RWPE1 (cell line): ENCODE data around the gene IFNA17.

Experiments
- CTCF ChIA-PET: fragments of 350-600 bp; sonication (Branson Sonifier 250); formaldehyde crosslinking; extraction: SDS; loops from one replicate; lab custom pipeline; 2021; lab: Yijun Ruan, JAX
- POLR2A ChIA-PET: fragments of 400-600 bp; formaldehyde crosslinking; extraction: SDS; loops from one replicate; lab custom pipeline; 2020; ENCODE audit warnings: antibody characterized with exemption; ENCODE audit not compliant: low non-redundant PET; lab: Yijun Ruan, JAX
- DNase-seq: peaks from one replicate; pipeline ENCODE4 v3.0.0; 2012; ENCODE audit warnings: low spot score
- H3K27ac ChIP-seq: fragments of 450-650 bp; 2 replicates; pipeline ENCODE4 v1.5.1; 2017
- TF ChIP-seq, protein P1 (sequence below): fragments of 450-650 bp; conservative IDR thresholded peaks from 2 replicates; pipeline ENCODE4 v1.5.1; 2017; ENCODE audit warnings: low read depth, mild to moderate bottlenecking

The IFNA17 gene

DNA sequence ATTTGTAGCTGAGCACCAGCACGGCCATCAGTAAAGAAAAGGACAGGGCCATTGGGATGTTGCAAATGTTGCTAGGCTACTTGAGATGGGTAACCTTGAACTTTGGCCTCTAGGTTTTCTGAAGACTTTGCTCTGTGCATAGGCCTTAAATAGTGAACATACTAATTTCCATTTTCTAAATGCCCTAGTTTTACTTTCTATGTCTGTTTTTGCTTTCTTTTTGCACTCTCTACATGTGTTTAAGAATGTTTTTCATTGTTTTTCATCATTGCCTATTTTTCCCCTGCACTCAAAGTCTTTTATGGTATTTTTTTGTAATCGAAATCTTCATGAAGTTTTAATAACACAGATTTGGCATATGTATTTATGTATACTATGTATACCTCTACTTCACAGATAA lies at the start of gene IFNA17:
Gene IFNA17 (minus strand): TSS at position 101 of the 400 bp plus-strand sequence. CDS start 49 bp downstream, at position 52.
- POLR2A ChIA-PET = no interaction called here
- CTCF ChIA-PET = no interaction called here
- TF ChIP-seq, protein P1, sequence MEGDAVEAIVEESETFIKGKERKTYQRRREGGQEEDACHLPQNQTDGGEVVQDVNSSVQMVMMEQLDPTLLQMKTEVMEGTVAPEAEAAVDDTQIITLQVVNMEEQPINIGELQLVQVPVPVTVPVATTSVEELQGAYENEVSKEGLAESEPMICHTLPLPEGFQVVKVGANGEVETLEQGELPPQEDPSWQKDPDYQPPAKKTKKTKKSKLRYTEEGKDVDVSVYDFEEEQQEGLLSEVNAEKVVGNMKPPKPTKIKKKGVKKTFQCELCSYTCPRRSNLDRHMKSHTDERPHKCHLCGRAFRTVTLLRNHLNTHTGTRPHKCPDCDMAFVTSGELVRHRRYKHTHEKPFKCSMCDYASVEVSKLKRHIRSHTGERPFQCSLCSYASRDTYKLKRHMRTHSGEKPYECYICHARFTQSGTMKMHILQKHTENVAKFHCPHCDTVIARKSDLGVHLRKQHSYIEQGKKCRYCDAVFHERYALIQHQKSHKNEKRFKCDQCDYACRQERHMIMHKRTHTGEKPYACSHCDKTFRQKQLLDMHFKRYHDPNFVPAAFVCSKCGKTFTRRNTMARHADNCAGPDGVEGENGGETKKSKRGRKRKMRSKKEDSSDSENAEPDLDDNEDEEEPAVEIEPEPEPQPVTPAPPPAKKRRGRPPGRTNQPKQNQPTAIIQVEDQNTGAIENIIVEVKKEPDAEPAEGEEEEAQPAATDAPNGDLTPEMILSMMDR = no peak
- H3K27ac ChIP-seq = no peak within 1 kb of the TSS
- DNase-seq = no peak

DNA sequence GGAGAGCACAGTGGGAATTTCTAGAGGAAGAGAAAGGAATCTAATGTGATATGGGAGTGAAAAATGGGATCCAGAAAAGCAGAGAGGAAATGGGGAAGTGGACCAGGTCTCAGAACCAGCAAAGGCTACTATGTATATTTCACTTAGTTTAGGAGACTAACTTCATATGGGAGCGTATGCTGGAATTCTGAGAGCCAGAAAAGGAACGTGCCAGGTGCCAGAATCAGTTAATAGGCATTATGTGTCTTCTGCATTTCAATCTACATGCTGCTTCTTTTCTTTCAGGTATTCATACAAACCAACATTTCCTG lies 40.3 kb upstream of the IFNA17 start:
- POLR2A ChIA-PET = no interaction called here
- no peak overlapping the region for H3K27ac ChIP-seq
- TF ChIP-seq, protein P1 = no peak
- CTCF ChIA-PET = interaction anchor here (1.5 kb wide), 1 partner anchor 15 kb away, joined by 10 read pairs; no protein-coding TSS in a partner anchor
- DNase-seq = no peak

DNA sequence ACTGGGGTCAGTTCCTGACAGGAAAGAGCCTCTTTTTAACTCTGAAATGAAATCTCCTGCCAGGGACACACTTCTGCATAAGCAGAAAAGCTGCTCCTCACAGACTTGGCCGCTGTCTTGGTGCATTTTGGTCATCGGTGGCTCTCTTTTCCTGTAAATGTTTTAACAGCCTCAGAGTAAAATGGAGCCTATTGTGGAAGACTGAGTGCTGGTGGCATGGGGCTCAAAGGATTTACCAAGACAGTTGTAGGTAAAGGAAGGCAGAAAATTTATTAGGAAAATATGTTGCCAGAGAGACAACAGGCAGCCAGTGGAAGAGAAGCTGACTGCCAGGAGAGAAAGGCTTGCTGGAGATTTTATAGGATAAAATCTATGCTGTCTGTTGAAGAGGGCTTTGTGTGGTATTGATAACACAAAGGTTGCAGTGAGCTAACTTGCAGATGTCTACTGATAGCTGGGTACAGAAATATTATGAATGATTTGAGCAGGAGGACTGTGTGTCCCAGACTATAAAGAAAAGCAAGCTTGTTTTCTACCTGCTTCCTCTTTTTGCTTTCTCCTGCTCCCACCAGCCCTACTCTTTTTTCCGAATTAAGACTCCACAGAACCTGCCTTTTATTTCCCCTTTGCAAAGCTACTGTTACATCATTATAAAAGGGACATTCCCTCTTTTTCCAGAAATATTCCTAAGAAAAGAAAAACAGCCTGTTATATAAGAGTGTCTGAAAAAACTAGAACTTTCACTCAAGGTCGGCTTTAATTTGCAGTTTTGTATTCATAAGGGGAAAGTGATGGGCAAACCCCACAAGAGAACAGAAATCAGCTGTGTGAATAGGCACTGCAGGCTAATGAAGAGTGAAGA lies 39.7 kb upstream of the IFNA17 start:
- POLR2A ChIA-PET = no interaction called here
- TF ChIP-seq, protein P1 = no peak
- CTCF ChIA-PET = interaction anchor here (1.5 kb wide), 1 partner anchor 15 kb away, joined by 10 read pairs; no protein-coding TSS in a partner anchor
- no peak overlapping the region for H3K27ac ChIP-seq
- DNase-seq = no peak

DNA sequence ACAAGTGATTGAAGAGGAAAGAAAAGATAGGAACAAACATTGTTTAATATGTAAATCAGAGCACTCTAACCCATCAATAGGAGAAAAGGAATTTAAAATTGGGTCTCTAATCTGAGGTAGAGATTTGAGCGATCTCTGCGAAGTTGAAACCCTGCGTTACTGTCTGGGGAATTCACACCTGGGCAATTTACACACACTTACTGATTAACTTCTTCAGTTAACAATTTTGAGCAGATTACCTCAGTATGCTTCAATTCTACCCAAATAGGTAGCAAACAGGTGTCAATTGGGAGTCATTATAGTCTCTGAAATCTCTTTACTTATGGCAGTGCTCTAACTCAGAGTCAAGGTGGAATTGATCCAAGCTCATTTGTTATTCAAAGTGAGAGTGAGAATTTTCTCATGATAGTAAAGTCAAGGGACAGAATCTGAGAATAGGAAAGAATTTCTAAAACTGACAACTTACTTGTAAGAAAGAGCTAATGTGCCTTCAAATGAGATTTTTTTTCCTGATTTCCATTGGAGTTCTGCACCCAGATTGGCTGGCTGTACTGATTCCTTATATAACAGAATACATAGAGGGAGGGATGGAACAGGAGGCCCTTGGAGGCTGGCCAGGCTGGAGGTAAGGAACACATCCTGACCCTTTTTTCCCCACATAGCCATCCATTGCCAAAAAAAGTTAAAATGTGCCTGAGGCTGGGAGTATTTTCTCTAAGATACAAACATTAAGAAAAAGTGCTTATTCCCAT lies 38.9 kb upstream of the IFNA17 start:
- TF ChIP-seq, protein P1 = no peak
- CTCF ChIA-PET = interaction anchor here (0.8 to 1.5 kb wide), 2 partner anchors 14 kb away, joined by 4 to 10 read pairs; no protein-coding TSS in a partner anchor
- POLR2A ChIA-PET = no interaction called here
- no peak for DNase-seq
- H3K27ac ChIP-seq = no peak overlapping the region

DNA sequence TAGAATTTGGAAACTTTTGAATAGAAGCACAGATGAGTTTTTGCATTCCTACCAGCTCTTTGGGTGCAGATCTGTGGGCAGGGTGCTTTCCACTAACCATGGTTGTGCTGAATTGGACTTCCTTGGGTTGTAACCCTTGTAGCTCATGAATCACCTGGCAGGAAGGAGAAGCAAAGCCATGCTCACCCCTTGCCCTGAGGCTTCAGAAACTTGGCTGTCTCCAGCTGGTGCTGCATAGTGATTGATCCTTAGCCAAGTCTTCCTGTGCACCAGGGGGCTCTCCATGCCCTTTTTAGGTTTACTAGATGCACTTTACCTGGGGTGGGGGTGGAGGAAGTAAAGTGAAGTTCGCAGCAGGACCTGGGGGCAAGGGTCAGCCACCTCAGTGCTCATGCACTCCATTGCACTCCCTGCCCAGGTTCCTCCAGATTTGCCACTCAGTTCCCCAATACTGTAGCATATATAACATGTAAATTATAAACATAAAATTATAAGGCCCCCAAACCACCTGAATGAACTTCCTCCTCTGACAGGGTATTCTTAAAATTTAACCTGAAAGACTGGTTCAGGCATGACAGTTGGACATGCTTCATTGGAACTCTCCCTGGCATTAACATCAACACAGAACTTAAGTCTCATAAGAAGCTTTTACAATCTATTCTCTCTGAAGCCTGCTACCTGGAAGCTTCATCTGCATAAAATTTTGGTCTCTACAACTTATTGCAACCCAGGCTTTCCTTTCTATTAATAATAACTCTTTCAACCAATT lies 37.6 kb upstream of the IFNA17 start:
- ChIA-PET POLR2A (no interaction called here), CTCF (interaction anchor here (0.6 to 1.4 kb wide), 4 partner anchors 12 to 131 kb away, joined by 3 to 5 read pairs (median 4); no protein-coding TSS in a partner anchor)
- no peak for DNase-seq
- TF ChIP-seq, protein P1 = no peak
- H3K27ac ChIP-seq = no peak overlapping the region
